G401.6 (cell line): ENCODE results near the gene SMARCC2.

Experiments used
- FAIRE-seq: peaks from 2 replicates; lab custom pipeline; 2012; peaks lifted over from hg19 to GRCh38; lab: Jason Lieb, UNC

The SMARCC2 gene

GRCh38 chr12:56189099-56189917, at the start of gene SMARCC2:
Gene SMARCC2 (minus strand): TSS chr12:56189483. CDS start chr12:56189461, 22 bp downstream.
- FAIRE-seq, result no peak

GRCh38 chr12:56237552-56237951, 48.3 kb upstream of the SMARCC2 start:
- no peak for FAIRE-seq

DNA sequence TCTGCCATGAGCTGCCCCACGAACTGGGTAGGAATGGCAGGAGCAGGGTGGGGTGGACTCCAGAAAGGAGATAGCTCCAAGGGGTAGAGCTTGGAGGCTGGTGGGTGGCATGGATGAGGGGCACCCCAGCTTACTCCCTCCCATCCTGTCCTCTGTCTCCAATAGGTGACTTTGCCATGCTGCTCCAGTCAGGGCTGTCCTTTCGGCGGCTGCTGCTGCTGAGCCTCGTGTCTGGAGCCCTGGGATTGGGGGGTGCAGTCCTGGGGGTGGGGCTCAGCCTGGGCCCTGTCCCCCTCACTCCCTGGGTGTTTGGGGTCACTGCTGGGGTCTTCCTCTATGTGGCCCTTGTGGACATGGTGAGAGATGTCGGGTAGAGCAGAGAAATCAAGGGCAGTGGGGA, 47.7 kb upstream of the SMARCC2 start:
- FAIRE-seq, result no peak

GRCh38 chr12:56236091-56236490, 46.8 kb upstream of the SMARCC2 start:
- no peak for FAIRE-seq

DNA sequence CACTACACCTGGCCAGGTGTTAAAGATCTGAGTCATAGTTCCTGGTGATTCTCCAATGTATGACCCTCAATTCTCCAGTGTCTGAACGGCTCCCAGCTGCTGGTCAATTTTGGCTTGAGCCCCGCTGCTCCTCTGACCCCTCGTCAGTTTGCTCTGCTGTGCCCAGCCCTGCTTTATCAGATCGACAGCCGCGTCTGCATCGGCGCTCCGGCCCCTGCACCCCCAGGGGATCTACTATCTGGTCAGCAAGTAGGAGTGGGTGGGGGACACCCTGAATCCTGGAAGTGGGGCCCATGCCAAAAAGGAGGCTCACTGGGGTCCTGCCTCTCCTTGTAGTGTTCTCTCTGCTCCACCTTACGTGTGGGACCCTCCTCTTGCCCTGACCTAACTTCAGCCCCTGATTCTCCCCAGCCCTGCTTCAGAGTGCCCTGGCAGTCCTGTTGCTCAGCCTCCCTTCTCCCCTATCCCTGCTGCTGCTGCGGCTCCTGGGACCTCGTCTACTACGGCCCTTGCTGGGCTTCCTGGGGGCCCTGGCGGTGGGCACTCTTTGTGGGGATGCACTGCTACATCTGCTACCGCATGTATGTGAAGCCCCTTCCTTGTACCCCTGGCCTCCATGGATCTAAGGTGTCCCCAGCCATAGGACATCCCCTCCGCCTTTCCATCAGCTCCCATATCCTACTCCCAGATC, 45.6 kb upstream of the SMARCC2 start:
- no peak for FAIRE-seq

DNA sequence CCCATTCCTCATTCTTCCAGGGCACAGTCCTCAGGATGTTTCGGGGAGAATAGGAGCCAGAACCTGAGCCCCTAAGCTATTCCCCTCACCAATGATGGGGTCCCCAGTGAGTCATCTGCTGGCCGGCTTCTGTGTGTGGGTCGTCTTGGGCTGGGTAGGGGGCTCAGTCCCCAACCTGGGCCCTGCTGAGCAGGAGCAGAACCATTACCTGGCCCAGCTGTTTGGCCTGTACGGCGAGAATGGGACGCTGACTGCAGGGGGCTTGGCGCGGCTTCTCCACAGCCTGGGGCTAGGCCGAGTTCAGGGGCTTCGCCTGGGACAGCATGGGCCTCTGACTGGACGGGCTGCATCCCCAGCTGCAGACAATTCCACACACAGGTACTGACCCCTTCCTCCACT, 41.9 kb upstream of the SMARCC2 start:
- FAIRE-seq, result no peak

DNA sequence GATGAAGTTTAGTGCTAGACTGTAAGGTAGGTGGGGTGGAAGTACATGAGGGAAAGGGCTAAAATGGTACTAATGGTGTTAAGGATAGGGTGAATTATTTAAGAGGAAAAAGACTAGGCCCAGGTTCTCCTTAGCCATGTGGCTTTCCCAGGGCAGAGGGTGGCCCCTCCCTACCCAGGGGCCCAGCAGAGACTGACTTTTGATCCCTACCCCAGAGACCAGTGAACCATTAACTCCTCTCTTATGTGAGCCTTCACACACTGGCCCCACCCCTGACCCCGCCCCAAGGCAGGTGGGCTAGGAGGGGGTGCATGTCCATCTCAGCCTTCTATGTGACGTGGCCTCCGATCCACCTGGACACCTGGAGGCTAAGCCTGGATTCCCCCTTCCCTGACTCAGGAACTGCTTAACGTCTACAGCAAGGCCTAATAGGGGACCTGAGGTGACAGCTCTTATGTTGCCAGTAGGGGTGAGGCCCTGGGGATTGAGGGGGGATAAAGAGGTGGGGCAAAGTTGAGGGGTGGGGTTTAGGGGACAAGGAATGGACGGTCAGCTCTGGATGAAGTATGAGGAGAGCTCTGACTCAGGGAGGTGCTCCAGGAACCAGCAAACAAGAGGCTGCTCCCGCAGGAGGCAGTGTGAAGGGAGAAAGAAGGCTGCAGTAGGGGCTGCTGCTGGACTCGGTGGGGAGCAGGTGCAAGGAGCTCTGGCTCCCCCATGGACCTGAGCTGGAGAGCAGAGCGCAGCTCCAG, 41.3 kb upstream of the SMARCC2 start:
- no peak for FAIRE-seq

GRCh38 chr12:56229916-56230431, 40.7 kb upstream of the SMARCC2 start, which contains the start of gene SLC39A5:
Gene SLC39A5 (plus strand): TSS chr12:56230051. CDS start chr12:56231275, 1,224 bp downstream.
- FAIRE-seq, result no peak

- no peak for FAIRE-seq
Measured at GRCh38 chr12:56229082-56229481, 39.8 kb upstream of the SMARCC2 start.

GRCh38 chr12:56224954-56225353, 35.7 kb upstream of the SMARCC2 start:
- FAIRE-seq, result no peak

DNA sequence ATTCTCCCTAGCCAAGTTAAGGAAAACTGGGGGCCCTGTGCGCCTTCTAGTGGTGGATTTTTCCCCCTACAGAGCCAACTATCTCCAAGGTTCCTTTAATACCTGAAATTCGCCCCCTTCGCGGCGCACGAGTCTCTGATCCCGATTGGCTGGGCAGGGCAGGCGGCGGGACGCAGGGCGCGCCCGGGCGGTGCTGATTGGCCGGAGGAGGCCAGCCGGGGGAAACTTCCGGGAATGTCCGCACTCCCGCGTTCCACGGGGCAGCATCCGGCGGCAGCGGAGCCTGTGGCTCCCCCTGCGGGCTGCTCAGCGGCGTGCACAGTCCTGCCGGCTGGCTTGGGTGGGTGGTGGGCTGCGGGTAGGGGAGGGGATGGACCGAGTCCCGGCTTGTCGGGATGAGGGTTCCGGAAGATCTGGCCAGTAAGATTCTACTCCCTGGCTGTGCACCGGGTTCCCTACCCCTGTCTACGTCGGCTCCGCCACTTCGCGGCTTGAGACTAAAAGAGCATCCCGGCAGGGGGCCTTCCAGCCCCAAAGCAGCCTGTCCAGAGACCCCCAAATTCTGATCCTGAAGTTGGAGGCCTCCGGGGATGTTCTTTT, 34.9 kb upstream of the SMARCC2 start, which contains the start of gene NABP2:
Gene NABP2, plus strand, starts transcription at position 241 of the 600 bp plus-strand sequence. CDS start 515 bp downstream, outside the sequence.
- FAIRE-seq, result peak; percentile 96

GRCh38 chr12:56223571-56224101, 34.4 kb upstream of the SMARCC2 start:
- FAIRE-seq, result no peak

- FAIRE-seq, result no peak
Measured at GRCh38 chr12:56222531-56222895, 33.2 kb upstream of the SMARCC2 start.

GRCh38 chr12:56221757-56222530, 32.7 kb upstream of the SMARCC2 start, which contains the start of gene RNF41:
Gene RNF41 (minus strand): TSS chr12:56221922. CDS start chr12:56214047, 7,875 bp downstream.
- FAIRE-seq, result peak; percentile 97

- no peak for FAIRE-seq
Measured at GRCh38 chr12:56221232-56221756, 32.0 kb upstream of the SMARCC2 start.

DNA sequence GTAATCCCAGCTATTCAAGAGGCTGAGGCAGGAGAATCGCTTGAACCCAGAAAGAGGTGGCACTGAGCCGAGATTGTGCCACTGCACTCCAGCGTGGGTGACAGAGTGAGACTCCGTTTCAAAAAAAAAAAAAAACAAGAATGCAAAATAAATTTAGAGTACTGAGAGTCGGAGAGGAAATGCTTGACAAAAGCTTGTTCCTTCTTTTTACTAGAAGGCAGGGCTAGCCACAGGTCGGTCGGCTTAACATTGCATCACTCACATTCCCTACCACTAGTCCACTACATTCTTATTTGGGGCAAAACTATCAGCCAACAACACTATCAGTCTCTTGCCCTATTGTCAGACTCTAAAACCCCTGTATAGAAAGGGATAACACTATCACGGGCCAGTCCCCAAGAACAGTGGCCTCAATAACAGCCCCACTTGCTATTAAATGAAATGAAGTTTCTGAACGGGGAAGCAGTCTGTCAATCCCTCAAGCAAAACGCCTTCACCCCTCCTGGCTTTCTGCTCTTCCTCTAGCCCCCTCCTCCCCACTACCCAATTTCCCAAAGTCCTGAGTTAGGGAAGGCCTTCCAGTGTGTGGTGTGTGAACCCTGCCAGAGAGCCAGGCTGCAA, 31.4 kb upstream of the SMARCC2 start:
- no peak for FAIRE-seq

DNA sequence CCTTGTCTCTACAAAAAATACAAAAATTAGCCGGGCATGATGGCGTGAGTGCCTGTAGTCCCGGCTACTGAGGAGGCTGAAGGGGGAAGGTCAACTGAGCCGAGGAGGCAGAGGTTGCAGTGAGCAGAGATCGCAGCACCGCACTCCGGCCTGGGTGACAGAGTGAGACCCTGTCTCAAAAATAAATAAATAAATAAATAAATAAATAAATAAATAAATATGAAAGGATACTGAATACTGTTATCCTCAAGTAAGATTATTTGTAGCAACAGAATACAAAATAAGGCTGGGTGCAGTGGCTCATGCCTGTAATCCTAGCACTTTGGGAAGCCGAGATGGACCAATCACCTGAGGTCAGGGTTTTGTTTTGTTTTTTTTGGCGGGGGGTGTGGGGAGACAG, 30.6 kb upstream of the SMARCC2 start:
- no peak for FAIRE-seq

DNA sequence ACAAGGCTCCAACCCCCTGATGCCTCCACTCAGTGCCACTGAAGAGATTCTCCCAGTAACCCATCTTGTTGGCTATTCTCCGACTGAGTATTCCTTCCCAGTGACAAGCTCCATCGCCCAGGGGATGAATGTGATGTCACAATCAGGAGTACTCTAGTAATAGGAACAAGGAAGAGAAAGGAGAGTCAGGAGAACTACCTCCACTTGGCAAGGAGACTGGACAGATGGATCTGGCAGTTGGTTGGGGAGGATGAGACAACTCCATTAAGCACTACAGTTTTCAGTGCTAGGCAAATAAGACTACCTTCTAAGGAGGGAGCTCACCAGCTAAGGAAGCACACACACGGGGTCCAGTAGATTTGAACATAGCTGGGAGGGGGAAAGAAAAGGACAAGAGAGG, 27.2 kb upstream of the SMARCC2 start:
- FAIRE-seq, result no peak

DNA sequence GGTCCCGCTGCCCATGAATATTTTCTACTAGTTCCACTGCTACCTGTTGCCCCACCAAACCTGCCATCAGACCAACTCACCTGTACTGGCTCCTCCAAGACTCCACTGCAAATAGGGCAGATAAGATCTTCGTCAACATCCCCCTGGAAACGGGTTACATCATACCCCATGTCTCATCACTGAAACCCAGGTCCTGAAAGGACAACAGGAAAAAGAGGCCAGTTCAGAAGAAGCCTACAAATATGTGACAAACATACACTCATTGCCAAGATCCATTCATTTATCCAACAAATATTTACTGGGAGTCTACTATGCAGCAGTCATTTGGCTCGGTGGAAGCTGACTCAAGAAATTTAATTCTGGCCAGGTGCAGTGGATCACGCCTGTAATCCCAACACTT, 24.6 kb upstream of the SMARCC2 start:
- no peak for FAIRE-seq

- no peak for FAIRE-seq
Measured at GRCh38 chr12:56212361-56212760, 23.1 kb upstream of the SMARCC2 start.
